ENCODE measurements around the gene GRK4. TPM values are rescaled to one million over a fixed set of nuclear protein-coding genes. Genes with fewer than 3 reads are reported as not detected.
"Not testable (repeated sequence)": the region's sequence is repeated elsewhere in the genome, so short reads cannot be mapped to it uniquely, and the experiment has no call there.

GRK4 gene
- polyA plus RNA-seq, 1 of the 3 experiments (the other 2 are of a cell fraction): 2.7 TPM

- no peak for TF ChIP-seq ELF1 (IDR thresholded peaks at IDR 0.05)
- no peak for TF ChIP-seq FOXJ3 (CRISPR knock-in tag; IDR thresholded peaks at IDR 0.05)
- no peak for TF ChIP-seq PBX3 (IDR thresholded peaks at IDR 0.05)
- no peak for TF ChIP-seq RXRA (IDR thresholded peaks at IDR 0.05; ENCODE audit: borderline replicate concordance, low read depth)
- TF ChIP-seq TAF1 (IDR thresholded peaks at IDR 0.05; ENCODE audit: borderline replicate concordance, low read depth, low read length): no peak
Observed at GRCh38 chr4:2981256-2981819, 18.0 kb downstream of the GRK4 start (continued).

- Histone ChIP-seq H3K9me3 (no peaks in the 10 kb centered on the region), H3K9me2 (no peaks in the 10 kb centered on the region), H4K20me1 (ENCODE audit: insufficient read depth) (no peaks in the 10 kb centered on the region), H3K27ac (ENCODE audit: low read depth in 2 of 2, low read length in 1 of 2) (no peak overlapping the region), H3K27me3 (ENCODE audit: insufficient read depth) (no peaks in the 10 kb centered on the region), H3K4me2 (no peak overlapping the region), H2AFZ (ENCODE audit: low read depth) (no peak overlapping the region), H3K4me1 (ENCODE audit: control insufficient read depth in 1 of 2, insufficient read depth in 2 of 2, low read depth in 1 of 2, low read length in 1 of 2) (no peaks in the 10 kb centered on the region), H3K9ac (no peak overlapping the region), H3K4me3 (ENCODE audit: low read depth in 2 of 2, low read length in 1 of 2) (no peak overlapping the region), H3F3A (replicated peaks; ENCODE audit: insufficient read depth) (no peaks in the 10 kb centered on the region), H3K79me2 (ENCODE audit: insufficient read depth) (no peaks in the 10 kb centered on the region), H3K36me3 (replicated peaks in 1 of 2; ENCODE audit: control insufficient read depth in 1 of 2, insufficient read depth in 2 of 2, low read length in 1 of 2) (no peaks in the 10 kb centered on the region)
- ChIA-PET POLR2A (no interaction called here), CTCF (interaction anchor here (1.1 to 1.5 kb wide), 2 partner anchors 13 to 55 kb away, joined by 3 to 4 read pairs; no protein-coding TSS in a partner anchor)
- WGBS (ENCODE audit: low lambda C conversion rate): 86% methylated on average over 3 of the region's 4 CpGs
- no peak for DNase-seq
- TF ChIP-seq EP300 (IDR thresholded peaks at IDR 0.05; ENCODE audit: borderline replicate concordance in 1 of 2, low read depth in 1 of 2, low read length in 1 of 2) (no peak), GATA2 (CRISPR knock-in tag; IDR thresholded peaks at IDR 0.05) (no peak)
Observed at GRCh38 chr4:2982012-2982411, 18.6 kb downstream of the GRK4 start.

DNA sequence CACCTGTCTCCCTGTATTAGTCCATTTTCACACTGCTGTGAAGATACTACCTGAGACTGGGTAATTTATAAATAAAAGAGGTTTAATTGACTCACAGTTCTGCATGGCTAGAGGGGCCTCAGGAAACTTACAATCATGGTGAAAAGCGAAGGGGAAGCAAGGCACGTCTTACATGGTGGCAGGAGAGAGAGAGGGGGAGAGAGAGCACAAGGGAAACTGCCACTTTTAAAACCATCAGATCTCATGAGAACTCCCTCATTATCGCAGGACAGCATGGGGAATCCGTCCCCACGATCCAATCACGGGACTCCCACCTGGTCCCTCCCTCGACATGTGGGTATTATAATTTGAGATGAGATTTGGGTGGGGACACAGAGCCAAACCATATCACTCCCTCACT lies 20.3 kb downstream of the GRK4 start:
- DNase-seq; H4K20me1 ChIP-seq (ENCODE audit: insufficient read depth); H3F3A ChIP-seq (replicated peaks; ENCODE audit: insufficient read depth); CTCF ChIA-PET; H3K27ac ChIP-seq (ENCODE audit: low read depth in 2 of 2, low read length in 1 of 2); H3K4me1 ChIP-seq (ENCODE audit: control insufficient read depth in 1 of 2, insufficient read depth in 2 of 2, low read depth in 1 of 2, low read length in 1 of 2); H3K9me2 ChIP-seq; H3K27me3 ChIP-seq (ENCODE audit: insufficient read depth); H3K9me3 ChIP-seq; H3K9ac ChIP-seq; H3K79me2 ChIP-seq (ENCODE audit: insufficient read depth); POLR2A ChIA-PET; H3K4me2 ChIP-seq; H2AFZ ChIP-seq (ENCODE audit: low read depth); H3K4me3 ChIP-seq (ENCODE audit: low read depth in 2 of 2, low read length in 1 of 2); H3K36me3 ChIP-seq (replicated peaks in 1 of 2; ENCODE audit: control insufficient read depth in 1 of 2, insufficient read depth in 2 of 2, low read length in 1 of 2): not testable (repeated sequence)
- WGBS (ENCODE audit: low lambda C conversion rate): 50% methylated on average over 7 of the region's 7 CpGs

DNA sequence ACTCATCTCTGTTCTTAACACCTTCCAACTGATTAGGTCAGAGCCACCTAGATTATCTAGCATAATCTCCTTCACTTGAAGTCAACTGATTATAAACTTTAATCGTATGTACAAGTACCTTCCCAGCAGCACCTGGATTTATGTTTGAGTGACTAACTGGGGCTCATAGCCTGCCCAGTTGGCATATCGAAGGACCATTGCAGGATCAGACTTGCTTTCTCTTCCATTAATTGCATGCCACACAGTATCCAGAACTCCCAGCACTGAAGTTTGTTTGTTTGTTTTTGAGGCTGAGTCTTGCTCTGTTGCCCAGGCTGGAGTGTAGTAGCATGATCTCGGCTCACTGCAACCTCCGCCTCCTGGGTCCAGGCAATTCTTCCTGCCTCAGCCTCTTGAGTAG lies 27.9 kb downstream of the GRK4 start:
- POLR2A ChIA-PET: no interaction called here
- no peak overlapping the region for H3K4me2 ChIP-seq
- H2AFZ ChIP-seq (ENCODE audit: low read depth): no peak overlapping the region
- no peak overlapping the region for H3K27ac ChIP-seq (ENCODE audit: low read depth in 2 of 2, low read length in 1 of 2)
- CTCF ChIA-PET: interaction anchor here (3.1 kb wide), 1 partner anchor 46 kb away, joined by 12 read pairs; no protein-coding TSS in a partner anchor
- DNase-seq: no peak
- no peaks in the 10 kb centered on the region for H3K4me1 ChIP-seq (ENCODE audit: control insufficient read depth in 1 of 2, insufficient read depth in 2 of 2, low read depth in 1 of 2, low read length in 1 of 2)
- H4K20me1 ChIP-seq (ENCODE audit: insufficient read depth): no peaks in the 10 kb centered on the region
- H3K9me3 ChIP-seq: no peaks in the 10 kb centered on the region
- TF ChIP-seq RCOR1 (IDR thresholded peaks at IDR 0.05; ENCODE audit: low read length): no peak
- no peak for TF ChIP-seq TEAD4 (IDR thresholded peaks at IDR 0.05; ENCODE audit: borderline replicate concordance, insufficient read depth)
- TF ChIP-seq TAF1 (IDR thresholded peaks at IDR 0.05; ENCODE audit: borderline replicate concordance, low read depth, low read length): no peak
- no peak for TF ChIP-seq RXRA (IDR thresholded peaks at IDR 0.05; ENCODE audit: borderline replicate concordance, low read depth)
- TF ChIP-seq FOXJ3 (CRISPR knock-in tag; IDR thresholded peaks at IDR 0.05): no peak
- TF ChIP-seq, protein P1, sequence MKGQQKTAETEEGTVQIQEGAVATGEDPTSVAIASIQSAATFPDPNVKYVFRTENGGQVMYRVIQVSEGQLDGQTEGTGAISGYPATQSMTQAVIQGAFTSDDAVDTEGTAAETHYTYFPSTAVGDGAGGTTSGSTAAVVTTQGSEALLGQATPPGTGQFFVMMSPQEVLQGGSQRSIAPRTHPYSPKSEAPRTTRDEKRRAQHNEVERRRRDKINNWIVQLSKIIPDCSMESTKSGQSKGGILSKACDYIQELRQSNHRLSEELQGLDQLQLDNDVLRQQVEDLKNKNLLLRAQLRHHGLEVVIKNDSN (IDR thresholded peaks at IDR 0.05; ENCODE audit: borderline replicate concordance, low read depth): no peak
- TF ChIP-seq POLR2AphosphoS5 (IDR thresholded peaks at IDR 0.05; ENCODE audit: low read depth, low read length): no peak
- TF ChIP-seq, protein P2, sequence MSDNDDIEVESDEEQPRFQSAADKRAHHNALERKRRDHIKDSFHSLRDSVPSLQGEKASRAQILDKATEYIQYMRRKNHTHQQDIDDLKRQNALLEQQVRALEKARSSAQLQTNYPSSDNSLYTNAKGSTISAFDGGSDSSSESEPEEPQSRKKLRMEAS (IDR thresholded peaks at IDR 0.05; ENCODE audit: low read depth): no peak
- TF ChIP-seq TCF12 (IDR thresholded peaks at IDR 0.05): no peak
- TF ChIP-seq GABPA (IDR thresholded peaks at IDR 0.05; ENCODE audit: low read depth): no peak
- TF ChIP-seq EP300 (IDR thresholded peaks at IDR 0.05; ENCODE audit: borderline replicate concordance in 1 of 2, low read depth in 1 of 2, low read length in 1 of 2): no peak
- TF ChIP-seq ELF1 (IDR thresholded peaks at IDR 0.05): no peak
- no peak for TF ChIP-seq RAD21 (IDR thresholded peaks at IDR 0.05; ENCODE audit: low read length)
- TF ChIP-seq FOSL2 (IDR thresholded peaks at IDR 0.05; ENCODE audit: borderline replicate concordance, low read depth): no peak
- TF ChIP-seq RFX5 (IDR thresholded peaks at IDR 0.05; ENCODE audit: low read length): no peak
- WGBS (ENCODE audit: low lambda C conversion rate): 91% methylated on average over 4 of the region's 4 CpGs
- no peaks in the 10 kb centered on the region for H3K79me2 ChIP-seq (ENCODE audit: insufficient read depth)
- no peak overlapping the region for H3K4me3 ChIP-seq (ENCODE audit: low read depth in 2 of 2, low read length in 1 of 2)
- no peak overlapping the region for H3K9ac ChIP-seq
- no peaks in the 10 kb centered on the region for H3F3A ChIP-seq (replicated peaks; ENCODE audit: insufficient read depth)
- no peaks in the 10 kb centered on the region for H3K36me3 ChIP-seq (replicated peaks in 1 of 2; ENCODE audit: control insufficient read depth in 1 of 2, insufficient read depth in 2 of 2, low read length in 1 of 2)
- no peaks in the 10 kb centered on the region for H3K9me2 ChIP-seq
- H3K27me3 ChIP-seq (ENCODE audit: insufficient read depth): no peaks in the 10 kb centered on the region
